A549 (cell line): Measurements from ENCODE around the gene SPARC. TPM values are rescaled to one million over a fixed set of nuclear protein-coding genes. Genes with fewer than 3 reads are reported as not detected.
"Not testable (repeated sequence)": the region's sequence is repeated elsewhere in the genome, so short reads cannot be mapped to it uniquely, and the experiment has no call there.

ENCODE experiments used
- ATAC-seq, 2 experiments: fragments of 200-7000 bp in 1 of 2; fragments of >200 bp in 1 of 2; cut with Nextera tagmentation in 1 of 2; cut with Tn5 transposase in 1 of 2; 3 replicates each; pipeline versions ENCODE4 v1.8.0 to v1.9.1; 2018 to 2020; ENCODE audit warnings: mild to moderate bottlenecking in 1 of 2, moderate library complexity in 1 of 2
- CTCF ChIA-PET: fragments of 300-600 bp; sonication (Branson Sonifier 250); formaldehyde crosslinking; extraction: SDS; loops from one replicate; lab custom pipeline; 2021; ENCODE audit warnings: antibody characterized with exemption, inconsistent platforms; lab: Yijun Ruan, JAX
- POLR2A ChIA-PET: fragments of 350-600 bp; formaldehyde crosslinking; extraction: SDS; loops from one replicate; lab custom pipeline; 2021; ENCODE audit warnings: antibody characterized with exemption, inconsistent platforms; lab: Yijun Ruan, JAX
- DNase-seq, 2 experiments: peaks; one replicate each; pipeline versions ENCODE4 v3.0.0 to v3.0.0-alpha.2; 2011 to 2016; ENCODE audit warnings: low read depth in 1 of 2, low spot score in 1 of 2
- FAIRE-seq: peaks from 2 replicates; lab custom pipeline; 2011; peaks lifted over from hg19 to GRCh38; lab: Jason Lieb, UNC
- H3K27ac ChIP-seq, 2 experiments: fragments of >200 bp; sonication (Bioruptor Twin); formaldehyde crosslinking; 3 replicates each; pipeline ENCODE4 v1.5.1; 2016 to 2017
- H3K4me1 ChIP-seq: fragments of >200 bp; sonication (Bioruptor Twin); formaldehyde crosslinking; 3 replicates; pipeline ENCODE4 v1.6.1; 2016
- H3K4me2 ChIP-seq: fragments of >200 bp; sonication (Bioruptor Twin); formaldehyde crosslinking; 3 replicates; pipeline ENCODE4 v1.6.1; 2016
- H3K4me3 ChIP-seq: fragments of >200 bp; sonication (Bioruptor Twin); formaldehyde crosslinking; 3 replicates; pipeline ENCODE4 v1.5.1; 2016
- H3K9me3 ChIP-seq: fragments of >200 bp; sonication (Bioruptor Twin); formaldehyde crosslinking; 3 replicates; pipeline ENCODE4 v1.6.1; 2016
- CEBPB ChIP-seq, 2 experiments: fragments of >200 bp in 1 of 2; sonication (Bioruptor Twin) in 1 of 2; formaldehyde crosslinking in 1 of 2; IDR thresholded peaks; 2 replicates each; pipeline ENCODE4 v1.6.1; 2012 to 2016
- CHD2 ChIP-seq: fragments of 150-350 bp; IDR thresholded peaks from 2 replicates; pipeline ENCODE4 v1.6.1; 2014; ENCODE audit warnings: low read length; ENCODE audit not compliant: partially characterized antibody
- CTCF ChIP-seq: fragments of >200 bp; sonication (Bioruptor Twin); formaldehyde crosslinking; IDR thresholded peaks from 3 replicates; pipeline ENCODE4 v1.5.1; 2016
- EHF ChIP-seq: fragments of 250-450 bp; sonication (Bioruptor Pico); IDR thresholded peaks from 2 replicates; pipeline ENCODE4 v1.5.0; 2020; ENCODE audit warnings: mild to moderate bottlenecking
- EP300 ChIP-seq, 2 experiments: fragments of >200 bp; sonication (Bioruptor Twin); formaldehyde crosslinking; IDR thresholded peaks; 2 replicates in 1 of 2; 3 replicates in 1 of 2; pipeline ENCODE4 v1.6.1; 2016 to 2017
- FOSL2 ChIP-seq, 2 experiments: fragments of 450-650 bp in 1 of 2; fragments of >200 bp in 1 of 2; sonication (Bioruptor Twin) in 1 of 2; formaldehyde crosslinking; IDR thresholded peaks; 2 replicates each; pipeline versions ENCODE4 v1.5.0 to v1.6.1; 2016 to 2020; ENCODE audit warnings: mild to moderate bottlenecking in 1 of 2, moderate library complexity in 1 of 2
- GATA3 ChIP-seq: IDR thresholded peaks from 2 replicates; pipeline ENCODE4 v1.6.1; 2012; ENCODE audit warnings: borderline replicate concordance
- HMGXB4 ChIP-seq: fragments of 250-450 bp; sonication (Bioruptor Pico); IDR thresholded peaks from 2 replicates; pipeline ENCODE4 v1.5.0; 2021; ENCODE audit warnings: mild to moderate bottlenecking, moderate library complexity, borderline replicate concordance
- HOXA7 ChIP-seq: fragments of 250-450 bp; sonication (Bioruptor Pico); IDR thresholded peaks from 2 replicates; pipeline ENCODE4 v1.5.0; 2020; ENCODE audit warnings: mild to moderate bottlenecking, moderate library complexity
- HOXB13 ChIP-seq: fragments of 250-450 bp; sonication (Bioruptor Pico); IDR thresholded peaks from 2 replicates; pipeline ENCODE4 v1.5.0; 2020; ENCODE audit warnings: low read depth, mild to moderate bottlenecking, moderate library complexity
- KDM1A ChIP-seq: fragments of 200-600 bp; sonication (generic); IDR thresholded peaks from 2 replicates; pipeline ENCODE4 v1.6.1; 2016; ENCODE audit warnings: low read depth, mild to moderate bottlenecking
- KDM5A ChIP-seq: fragments of 200-600 bp; sonication (generic); IDR thresholded peaks from 2 replicates; pipeline ENCODE4 v1.6.1; 2016; ENCODE audit warnings: antibody characterized with exemption, mild to moderate bottlenecking
- MAFK ChIP-seq: fragments of 450-650 bp; IDR thresholded peaks from 2 replicates; pipeline ENCODE4 v1.6.1; 2014; ENCODE audit not compliant: partially characterized antibody
- MAX ChIP-seq: IDR thresholded peaks from 2 replicates; pipeline ENCODE4 v1.6.1; 2012
- NR3C1 ChIP-seq: fragments of >200 bp; sonication (Bioruptor Twin); formaldehyde crosslinking; IDR thresholded peaks from 3 replicates; pipeline ENCODE4 v1.6.1; 2017
- PBX3 ChIP-seq: IDR thresholded peaks from 2 replicates; pipeline ENCODE4 v1.6.1; 2012
- POLR2AphosphoS2 ChIP-seq: conservative IDR thresholded peaks from 2 replicates; pipeline ENCODE4 v1.6.1; 2012; ENCODE audit warnings: low read length, improper control_type of control experiment, inconsistent platforms
- RARB ChIP-seq: fragments of 250-450 bp; sonication (Bioruptor Pico); IDR thresholded peaks from 2 replicates; pipeline ENCODE4 v1.8.0; 2021; ENCODE audit warnings: mild to moderate bottlenecking, moderate library complexity
- RCOR1 ChIP-seq: fragments of 150-350 bp; IDR thresholded peaks from 2 replicates; pipeline ENCODE4 v1.6.1; 2014; ENCODE audit warnings: antibody characterized with exemption, low read length, low read depth
- SREBF2 ChIP-seq: fragments of 450-650 bp; IDR thresholded peaks from 2 replicates; pipeline ENCODE4 v1.6.1; 2014; ENCODE audit warnings: mild to moderate bottlenecking, moderate library complexity
- TP53 ChIP-seq: fragments of 250-450 bp; sonication (Bioruptor Pico); IDR thresholded peaks from 2 replicates; pipeline ENCODE4 v1.5.0; 2021; ENCODE audit warnings: mild to moderate bottlenecking, moderate library complexity
- ZC3H11A ChIP-seq: fragments of 450-650 bp; IDR thresholded peaks from 2 replicates; pipeline ENCODE4 v1.6.1; 2014; ENCODE audit warnings: antibody characterized with exemption, mild to moderate bottlenecking
- WGBS: methylation state at CpG from one replicate; pipeline ENCODE4 v1.1.6; 2017; ENCODE audit errors: missing lambda C conversion rate; 5-methylcytosine and 5-hydroxymethylcytosine counted together
- polyA plus RNA-seq, 4 experiments: library from polyadenylated mRNA; depleted of rRNA in 3 of 4; stranded (reverse); fragments of >200 nt; fragmentation: RNase III in 1 of 4; extraction: RNeasy Plus Mini Kit Qiagen cat#74134 plus additional on column Dnase treatment in 1 of 4; gene quantifications; 2 replicates in 3 of 4; 3 replicates in 1 of 4; pipeline ENCODE4 v1.2.3, GENCODE V29; 2011 to 2017

The SPARC gene
- polyA plus RNA-seq, 2 of the 4 experiments (the other 2 are of a cell fraction), result 33.8 to 45.7 TPM

- TF ChIP-seq GATA3, result peak; percentile 79; the same call in 1 of the 2 replicates
- TF ChIP-seq MAX, result 0 out of 2 replicates have a peak, but pooled peaks have one; percentile 28
- TF ChIP-seq EP300 (IDR thresholded peaks at IDR 0.05), result peak in 1 of 2 experiments; percentile 80; a peak in 2 of 5 replicates
- POLR2A ChIA-PET; FAIRE-seq; H3K9me3 ChIP-seq; H3K4me3 ChIP-seq; TF ChIP-seq FOSL2 (IDR thresholded peaks at IDR 0.05): not testable (repeated sequence)
- TF ChIP-seq FOSL2 (CRISPR knock-in tag; IDR thresholded peaks at IDR 0.05), result peak; percentile 66
- DNase-seq (peak in 1 of 2 experiments; percentile 69), ATAC-seq (peak in 1 of 2 experiments; percentile 47; a peak in 3 of 6 replicates)
- H3K4me2 ChIP-seq, result peak overlapping the region; percentile 44; the same call in 2 of the 3 replicates
- H3K27ac ChIP-seq, result peak overlapping the region; percentile 56 to 85; a peak in 5 of 6 replicates
- WGBS, result 34% methylated on average over 5 of the region's 5 CpGs
- peaks cover 10% of the 10 kb centered on the region; the same call in 2 of the 3 replicates for H3K4me1 ChIP-seq
- CTCF ChIA-PET, result interaction anchor here (24.6 kb wide), 1 partner anchor 73 kb away, joined by 529 read pairs; no protein-coding TSS in a partner anchor
Measured at GRCh38 chr5:151729597-151729996, 42.9 kb upstream of the SPARC start.

- DNase-seq, result no peak
- TF ChIP-seq EP300 (IDR thresholded peaks at IDR 0.05) (no peak), ZC3H11A (no peak), KDM5A (no peak), MAX (no peak), POLR2AphosphoS2 (no peak), NR3C1 (no peak), HOXB13 (no peak), RARB (CRISPR knock-in tag) (no peak), FOSL2 (IDR thresholded peaks at IDR 0.05) (no peak), FOSL2 (CRISPR knock-in tag; IDR thresholded peaks at IDR 0.05) (no peak), CHD2 (no peak), KDM1A (no peak), CEBPB (IDR thresholded peaks at IDR 0.05) (no peak), EHF (CRISPR knock-in tag) (no peak), TP53 (CRISPR knock-in tag) (no peak)
- TF ChIP-seq, all 56 proteins: peak for 0
- Histone ChIP-seq H3K4me1 (peaks cover 18% of the 10 kb centered on the region; the same call in 2 of the 3 replicates), H3K4me2 (no peak overlapping the region), H3K27ac (peak overlapping the region in 1 of 2 experiments; percentile 54; a peak in 2 of 6 replicates), H3K4me3 (no peak overlapping the region), H3K9me3 (no peaks in the 10 kb centered on the region)
- WGBS, result 90% methylated on average over 2 of the region's 2 CpGs
- CTCF ChIA-PET, result interaction anchor here (9.4 kb wide), 1 partner anchor 17 kb away, joined by 65 read pairs; no protein-coding TSS in a partner anchor
- ATAC-seq, result no peak
- POLR2A ChIA-PET, result no interaction called here
- FAIRE-seq, result no peak
Measured at GRCh38 chr5:151724360-151724759, 37.6 kb upstream of the SPARC start.

GRCh38 chr5:151722546-151722945 lies 35.8 kb upstream of the SPARC start:
- Histone ChIP-seq H3K9me3 (no peaks in the 10 kb centered on the region), H3K27ac (peak overlapping the region in 1 of 2 experiments; percentile 58; a peak in 2 of 6 replicates), H3K4me1 (peaks cover 12% of the 10 kb centered on the region; the same call in 2 of the 3 replicates), H3K4me2 (no peak overlapping the region), H3K4me3 (no peak overlapping the region)
- POLR2A ChIA-PET, result no interaction called here
- CTCF ChIA-PET, result interaction anchor here (1.6 to 9.4 kb wide), 3 partner anchors 19 to 71 kb away, joined by 4 to 65 read pairs (median 20); no protein-coding TSS in a partner anchor
- TF ChIP-seq RCOR1 (no peak), HOXA7 (CRISPR knock-in tag) (no peak), CTCF (no peak), GATA3 (no peak), EP300 (IDR thresholded peaks at IDR 0.05) (no peak), KDM5A (no peak), MAFK (no peak), PBX3 (no peak), SREBF2 (no peak), MAX (no peak), HMGXB4 (CRISPR knock-in tag) (no peak)
- DNase-seq (no peak), ATAC-seq (no peak), FAIRE-seq (no peak)
